OCI-M2 (cell line): ENCODE measurements around the gene COCH.
"Not testable (repeated sequence)": the region's sequence is repeated elsewhere in the genome, so short reads cannot be mapped to it uniquely, and the experiment has no call there.

Experiments
- DNase-seq: peaks from one replicate; lab custom pipeline; 2025; ENCODE audit not compliant: unreplicated experiment; lab: John Stamatoyannopoulos, UW

The COCH gene

GRCh38 chr14:30874999-30875787, 834 bp downstream of the COCH start:
- DNase-seq = no peak

DNA sequence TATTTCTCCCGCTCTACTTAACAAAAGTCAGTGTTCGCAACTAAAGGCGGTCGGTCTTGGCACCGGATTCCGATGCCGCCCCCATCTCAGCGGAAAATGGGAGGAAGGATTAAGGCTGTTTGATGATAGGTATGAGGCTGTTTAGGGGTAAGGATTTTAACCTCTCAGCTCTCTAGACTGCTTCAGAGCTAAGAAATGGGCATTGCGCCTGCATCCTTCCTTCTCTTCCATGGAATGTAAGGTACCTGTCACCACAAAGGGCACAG, 1.4 kb downstream of the COCH start:
- DNase-seq = no peak

- no peak for DNase-seq
Observed at GRCh38 chr14:30876692-30877091, 2.3 kb downstream of the COCH start.

GRCh38 chr14:30882431-30882830, 8.1 kb downstream of the COCH start:
- no peak for DNase-seq

DNA sequence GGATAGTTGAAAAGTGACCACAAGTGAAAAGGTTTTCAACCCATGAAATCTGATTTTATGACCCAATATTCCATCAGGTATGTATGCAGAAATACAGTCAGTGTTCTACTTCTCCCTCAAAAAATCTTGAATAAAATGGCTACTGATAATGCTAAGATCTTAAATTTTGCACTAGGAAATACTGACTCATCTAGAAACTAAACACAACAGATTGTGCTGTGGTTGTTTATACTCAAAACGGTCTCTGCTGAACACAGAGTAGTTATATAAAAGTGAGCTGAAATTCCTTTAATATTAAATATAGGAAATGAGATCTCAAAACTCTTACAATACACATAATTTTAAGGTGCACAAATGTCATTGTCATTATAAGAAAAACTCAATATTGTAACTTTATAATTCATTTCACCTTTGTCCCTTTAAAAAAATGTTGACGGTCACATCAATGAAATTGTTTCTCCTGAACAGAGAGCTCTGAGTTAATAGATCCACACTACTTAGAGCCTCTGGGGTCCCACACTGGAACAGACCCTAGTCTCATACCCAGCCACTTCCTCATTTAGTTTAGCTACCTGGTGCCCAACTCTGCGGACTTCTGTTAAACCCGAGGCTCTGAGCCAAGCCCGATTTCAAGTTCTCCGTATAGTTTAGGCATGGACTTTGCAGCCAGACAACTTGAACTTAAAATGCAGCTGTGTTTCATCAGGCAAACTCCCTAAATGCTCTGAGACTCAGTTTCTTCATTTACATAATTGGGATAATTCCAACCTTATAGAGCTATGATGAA, 9.3 kb downstream of the COCH start:
- DNase-seq = no peak

GRCh38 chr14:30884901-30885300, 10.5 kb downstream of the COCH start:
- DNase-seq = peak; percentile 56

DNA sequence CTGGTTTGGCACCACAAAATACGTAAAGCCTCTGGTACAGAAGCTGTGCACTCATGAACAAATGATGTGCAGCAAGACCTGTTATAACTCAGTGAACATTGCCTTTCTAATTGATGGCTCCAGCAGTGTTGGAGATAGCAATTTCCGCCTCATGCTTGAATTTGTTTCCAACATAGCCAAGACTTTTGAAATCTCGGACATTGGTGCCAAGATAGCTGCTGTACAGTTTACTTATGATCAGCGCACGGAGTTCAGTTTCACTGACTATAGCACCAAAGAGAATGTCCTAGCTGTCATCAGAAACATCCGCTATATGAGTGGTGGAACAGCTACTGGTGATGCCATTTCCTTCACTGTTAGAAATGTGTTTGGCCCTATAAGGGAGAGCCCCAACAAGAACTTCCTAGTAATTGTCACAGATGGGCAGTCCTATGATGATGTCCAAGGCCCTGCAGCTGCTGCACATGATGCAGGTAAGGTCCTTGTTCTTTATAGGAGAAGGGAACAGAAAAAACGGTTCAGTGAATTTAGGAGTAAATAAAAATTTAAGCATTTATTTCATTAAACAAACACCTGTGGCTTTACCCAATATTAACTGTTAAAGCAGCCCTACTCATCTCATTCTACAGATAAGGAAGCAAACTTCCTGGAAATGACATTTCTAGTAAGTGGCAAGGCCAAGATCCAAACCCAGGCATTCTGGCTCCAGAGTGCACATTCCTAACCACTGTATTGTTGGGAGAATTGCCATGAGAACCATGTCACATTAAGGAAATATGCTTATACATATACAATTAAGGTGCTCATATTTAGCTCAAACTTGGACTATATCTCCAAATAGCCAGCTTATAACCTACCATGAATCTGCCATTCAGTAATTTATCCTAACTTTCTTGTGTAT, 11.7 kb downstream of the COCH start:
- DNase-seq = no peak

- no peak for DNase-seq
Observed at GRCh38 chr14:30888480-30889243, 14.3 kb downstream of the COCH start.

GRCh38 chr14:30889244-30889594, 14.9 kb downstream of the COCH start:
- no peak for DNase-seq

DNA sequence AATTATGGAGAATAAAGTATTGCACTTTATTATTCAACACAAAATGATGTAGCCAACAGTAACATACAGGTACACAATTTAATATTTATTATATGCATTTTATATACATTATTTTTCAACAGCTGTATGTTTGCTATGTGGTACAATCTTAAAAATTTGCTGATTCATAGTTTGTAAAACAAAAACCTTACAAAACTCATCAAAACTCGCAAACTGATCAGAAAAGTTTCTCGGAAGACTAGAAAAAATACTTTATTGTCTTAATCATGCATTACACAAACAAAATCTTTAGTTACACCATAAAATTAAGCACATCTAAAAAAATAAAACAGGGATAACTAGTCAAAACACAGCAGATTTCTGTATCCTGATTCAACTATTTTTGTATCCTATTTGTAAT, 19.5 kb downstream of the COCH start:
- no peak for DNase-seq

- no peak for DNase-seq
Observed at GRCh38 chr14:30894923-30895515, 20.7 kb downstream of the COCH start.

DNA sequence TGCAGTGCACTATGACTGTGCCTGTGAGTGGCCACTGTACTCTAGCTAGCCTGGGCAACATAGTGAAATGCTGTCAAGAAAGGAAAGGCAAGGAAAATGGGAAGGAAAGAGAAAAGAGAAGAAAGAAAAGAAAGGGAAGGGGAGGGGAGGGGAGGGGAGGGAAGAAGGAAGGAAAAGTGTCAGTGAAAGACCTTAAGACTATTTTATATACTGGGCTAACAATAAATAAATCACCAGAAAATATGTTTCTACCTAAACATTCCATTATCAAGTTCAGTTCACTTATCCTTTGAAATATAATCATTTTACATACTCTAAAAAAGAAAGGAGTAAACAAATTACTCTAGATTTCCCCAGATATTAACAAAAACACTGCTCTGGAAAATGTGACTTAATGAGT, 22.1 kb downstream of the COCH start:
- DNase-seq = no peak

DNA sequence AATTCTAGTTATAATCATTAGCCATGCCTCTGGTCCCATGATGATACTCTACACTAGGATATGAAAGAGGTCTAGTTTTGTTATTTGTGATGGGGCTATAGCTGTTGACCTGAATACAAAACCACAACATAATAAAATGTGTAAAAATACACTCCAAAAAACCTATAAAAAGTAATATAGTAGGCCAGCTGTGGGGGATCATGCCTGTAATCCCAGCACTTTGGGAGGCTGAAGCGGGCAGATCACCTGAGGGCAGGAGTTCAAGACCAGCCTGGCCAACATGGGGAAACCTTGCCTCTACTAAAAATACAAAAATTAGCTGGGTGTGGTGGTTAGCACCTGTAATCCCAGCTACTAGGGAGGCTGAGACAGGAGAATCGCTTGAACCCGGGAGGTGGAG, 22.8 kb downstream of the COCH start:
- DNase-seq = not testable (repeated sequence)

DNA sequence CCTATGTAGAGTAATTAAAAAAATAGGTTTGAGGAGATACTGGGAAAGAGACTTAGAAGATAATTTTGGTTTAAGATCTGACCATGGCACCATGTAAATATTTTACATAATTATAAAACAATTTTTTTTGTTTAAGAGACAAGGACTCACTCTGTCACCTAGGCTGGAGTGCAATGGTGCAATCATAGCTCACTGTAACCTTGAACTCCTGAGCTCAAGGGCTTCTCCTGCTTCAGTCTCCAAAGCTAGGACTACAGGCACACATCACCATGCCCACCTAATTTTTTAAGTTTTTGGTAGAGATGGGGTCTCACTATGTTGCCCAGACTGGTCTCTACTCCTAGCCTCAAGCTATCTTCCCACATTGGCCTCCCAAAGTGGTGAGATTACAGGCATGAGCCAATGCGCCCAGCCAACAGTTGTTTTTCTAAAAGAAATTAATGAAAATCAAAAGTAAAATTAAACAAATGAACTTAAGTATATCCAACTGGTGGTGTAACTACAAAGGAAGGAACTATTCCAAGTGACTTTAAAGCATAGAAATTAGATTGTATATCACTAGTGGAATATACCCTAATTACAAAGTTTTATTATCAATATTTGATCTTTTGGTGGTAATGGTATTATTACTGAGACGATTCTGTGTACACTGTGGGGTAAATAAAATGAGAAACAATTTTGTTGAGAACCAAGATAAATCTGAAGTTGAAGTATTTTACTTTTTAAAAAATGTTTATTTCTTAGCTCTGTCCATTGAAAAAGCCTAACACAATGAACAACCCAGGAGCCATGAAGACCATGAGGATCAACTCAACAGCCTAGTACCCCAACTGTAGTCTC, 29.1 kb downstream of the COCH start:
- no peak for DNase-seq

- no peak for DNase-seq
Observed at GRCh38 chr14:30906752-30907658, 32.6 kb downstream of the COCH start.

GRCh38 chr14:30907659-30908057, 33.3 kb downstream of the COCH start:
- no peak for DNase-seq

- no peak for DNase-seq
Observed at GRCh38 chr14:30908826-30909225, 34.5 kb downstream of the COCH start.

DNA sequence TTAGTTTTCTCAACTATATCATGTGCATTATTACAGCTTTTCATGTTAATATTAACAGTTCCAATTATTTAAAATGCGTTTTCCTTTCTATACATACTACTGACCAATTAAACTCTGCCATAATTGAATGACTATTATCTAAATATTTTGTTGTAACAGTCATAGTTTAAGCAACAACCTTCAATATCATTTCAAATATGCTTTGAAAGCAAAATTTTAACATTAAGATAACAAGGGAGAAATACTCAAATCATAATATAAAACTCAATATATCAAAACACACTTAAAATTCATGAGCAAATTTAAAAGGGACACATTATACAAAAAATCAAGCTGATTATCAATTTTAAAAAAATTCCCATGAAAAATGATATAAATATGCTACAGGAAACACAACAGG, 40.5 kb downstream of the COCH start:
- no peak for DNase-seq

- no peak for DNase-seq
Observed at GRCh38 chr14:30915596-30915995, 41.2 kb downstream of the COCH start.
